T47D (cell line): ENCODE measurements around the gene NANS.

Experiments
- DNase-seq, 2 experiments: peaks; one replicate each; pipeline versions ENCODE4 v3.0.0 to v3.0.0-alpha.2; 2011 to 2012; ENCODE audit warnings: low read depth in 1 of 2, low spot score in 1 of 2
- JUND ChIP-seq: IDR thresholded peaks from 2 replicates; pipeline ENCODE4 v1.6.1; 2012; ENCODE audit warnings: low read depth
- in situ Hi-C: cut with HindIII; loops from 2 replicates; pipeline ENCODE4 v1.10.0; 2016; ENCODE audit warnings: low sequenced_read_pairs, low pct_unique_long_range_greater_than_20kb

NANS gene

DNA sequence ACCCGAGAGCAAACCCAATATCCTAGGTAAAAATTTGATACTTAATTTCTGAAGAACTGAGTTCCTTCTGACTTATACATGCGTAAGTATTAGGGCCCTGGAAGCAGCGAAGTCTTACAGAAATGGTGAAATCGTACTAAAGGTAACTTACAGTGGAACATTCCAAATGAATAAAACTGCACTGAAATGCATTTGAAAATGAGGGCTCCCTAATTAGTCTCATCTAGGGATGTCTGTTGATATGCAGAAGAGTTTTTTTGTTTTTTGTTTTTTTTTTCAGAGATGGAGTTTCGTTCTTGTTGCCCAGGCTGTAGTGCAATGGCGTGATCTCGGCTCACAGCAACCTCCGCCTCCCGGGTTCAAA, 10.4 kb upstream of the NANS start:
- in situ Hi-C loops = no loop called here
- DNase-seq = no peak
- TF ChIP-seq JUND = no peak

DNA sequence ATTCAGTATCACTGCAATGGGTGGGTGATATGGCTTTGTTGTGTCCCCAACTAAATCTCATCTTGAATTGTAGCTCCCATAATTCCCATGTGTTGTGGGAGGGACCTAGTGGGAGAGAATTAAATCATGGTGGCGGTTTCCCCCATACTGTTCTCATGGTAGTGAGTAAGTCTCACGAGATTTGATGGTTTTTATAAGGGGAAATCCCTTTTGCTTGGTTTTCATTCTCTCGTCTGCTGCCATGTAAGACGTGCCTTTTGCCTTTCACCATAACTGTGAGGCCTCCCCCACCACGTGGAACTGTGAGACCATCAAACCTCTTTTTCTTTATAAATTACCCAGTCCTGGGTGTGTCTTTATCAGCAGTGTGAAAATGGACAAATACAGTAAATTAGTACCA, 9.5 kb upstream of the NANS start:
- TF ChIP-seq JUND = no peak
- DNase-seq = no peak
- in situ Hi-C loops = no loop called here

DNA sequence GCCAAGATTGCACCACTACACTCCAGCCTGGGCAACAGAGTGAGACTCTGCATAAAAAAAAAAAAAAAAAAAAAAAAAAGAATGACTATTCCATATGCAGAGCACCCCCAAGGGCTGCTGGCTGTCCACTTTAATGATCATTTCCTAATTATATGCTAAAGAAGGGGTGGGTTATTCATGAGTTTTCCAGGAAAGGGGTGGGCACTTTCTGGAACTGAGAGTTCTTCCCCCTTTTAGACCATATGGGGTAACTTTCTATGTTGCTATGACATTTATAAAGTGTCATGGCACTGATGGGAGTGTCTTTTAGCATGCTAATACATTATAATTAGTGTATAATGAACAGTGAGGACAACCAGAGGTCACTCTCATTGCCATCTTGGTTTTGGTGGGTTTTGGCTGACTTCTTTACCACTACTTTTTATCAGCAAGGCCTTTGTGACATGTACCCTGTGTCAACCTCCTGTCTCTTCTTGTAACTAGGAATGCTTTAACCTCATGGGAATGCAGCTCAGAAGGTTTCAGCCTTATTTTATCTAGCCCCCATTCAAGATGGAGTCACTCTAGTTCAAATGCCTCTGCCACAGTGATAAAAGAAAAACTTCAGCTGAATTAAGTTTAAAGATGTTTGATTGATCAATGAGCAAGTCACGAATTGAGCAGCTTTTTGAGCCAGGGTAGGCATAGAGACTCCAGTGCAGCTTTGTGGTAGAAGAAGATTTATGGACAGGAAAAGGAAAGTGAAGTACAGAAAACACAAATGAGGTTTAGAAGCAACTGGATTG, 7.1 kb upstream of the NANS start:
- in situ Hi-C loops = no loop called here
- TF ChIP-seq JUND = no peak
- DNase-seq = no peak

- no peak for TF ChIP-seq JUND
- in situ Hi-C loops = no loop called here
- DNase-seq = no peak
Measured at GRCh38 chr9:98050351-98050750, 6.2 kb upstream of the NANS start.

DNA sequence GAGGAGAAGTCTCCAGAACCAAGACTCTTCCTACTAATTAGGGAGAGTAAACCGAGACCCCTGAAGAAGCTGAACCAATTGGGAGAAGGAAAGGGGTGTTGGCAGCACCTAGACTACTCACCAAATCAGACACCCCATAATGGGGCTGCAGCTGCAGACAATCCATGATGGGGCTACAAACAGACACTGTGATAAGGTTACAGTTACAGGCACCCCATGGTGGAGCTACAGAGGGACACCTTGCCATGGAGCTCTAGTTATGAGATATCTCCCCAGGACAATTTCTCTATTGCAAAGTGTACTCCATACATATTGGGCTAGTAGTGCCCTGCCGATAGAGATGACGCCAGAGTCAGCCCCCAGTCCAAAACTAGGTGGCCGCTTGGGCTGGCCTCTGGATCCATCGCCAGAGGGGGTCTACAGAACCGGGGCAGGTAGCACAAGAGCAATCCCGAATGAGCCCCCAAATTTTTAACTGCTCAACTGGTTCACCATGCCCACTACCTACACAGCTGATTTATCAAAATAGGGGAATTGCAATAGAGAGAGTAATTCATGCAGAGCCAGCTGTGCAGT, 2.1 kb upstream of the NANS start:
- no peak for DNase-seq
- no peak for TF ChIP-seq JUND
- in situ Hi-C loops = no loop called here

GRCh38 chr9:98057138-98057799, 737 bp downstream of the NANS start:
- no peak for DNase-seq

DNA sequence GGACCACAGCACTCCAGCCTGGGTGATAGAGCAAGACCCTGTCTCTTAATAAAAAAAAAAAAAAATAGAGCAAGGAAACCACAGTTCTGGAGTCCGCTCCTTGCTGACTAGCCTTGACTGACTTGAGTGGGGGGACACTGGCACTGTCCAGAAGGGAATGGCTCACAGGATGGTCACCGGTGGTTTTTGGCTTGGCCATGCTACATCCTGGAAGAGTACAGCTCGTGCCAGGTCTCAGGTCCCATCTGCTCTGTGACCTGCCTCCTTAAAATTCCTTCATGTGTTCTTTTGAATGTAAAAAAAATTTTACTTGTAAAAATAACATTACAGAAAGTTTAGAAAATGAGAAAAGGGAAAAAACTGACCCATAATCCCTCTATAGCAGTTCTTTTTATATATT, 5.6 kb downstream of the NANS start:
- no peak for DNase-seq
- in situ Hi-C loops = no loop called here
- no peak for TF ChIP-seq JUND

More at GRCh38 chr9:98057138-98057799, 737 bp downstream of the NANS start:
- in situ Hi-C loops = no loop called here
- no peak for TF ChIP-seq JUND

DNA sequence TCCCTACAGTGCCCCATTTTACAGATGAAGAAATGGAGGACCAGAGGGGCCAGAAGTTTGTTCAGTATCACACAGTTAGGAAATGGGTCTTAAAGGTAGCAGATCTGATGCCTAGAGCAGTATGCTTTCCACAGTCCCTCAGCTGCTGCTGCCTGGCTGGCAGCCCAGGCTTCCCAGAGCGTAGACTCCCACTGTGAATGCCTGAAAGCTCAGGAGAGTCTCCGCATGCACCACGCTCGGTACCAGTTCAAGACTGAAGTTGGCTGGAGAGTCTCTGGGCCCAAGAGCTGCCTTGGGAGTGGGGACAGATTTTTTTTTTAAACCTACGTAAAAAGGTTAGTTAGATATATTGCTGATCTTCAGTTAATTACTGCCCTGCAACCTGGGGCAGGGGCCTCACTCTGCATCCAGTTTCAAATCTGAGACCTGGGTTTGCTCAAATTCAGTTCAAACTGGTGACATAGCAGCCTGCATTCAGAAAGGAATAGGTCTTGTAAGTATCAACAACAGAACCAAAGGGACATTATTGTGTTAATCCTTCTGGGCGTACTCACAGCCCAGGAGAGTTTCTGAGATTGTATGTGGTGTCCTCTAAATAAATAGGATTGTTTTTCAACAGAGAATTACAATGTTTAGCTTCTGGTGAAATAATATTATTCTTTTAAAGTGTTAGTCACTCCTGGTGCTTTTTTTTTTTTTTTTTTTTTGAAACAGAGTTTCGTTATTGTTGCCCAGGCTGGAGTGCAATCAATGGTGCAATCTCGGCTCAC, 8.3 kb downstream of the NANS start:
- in situ Hi-C loops = no loop called here
- no peak for DNase-seq
- TF ChIP-seq JUND = no peak

- in situ Hi-C loops = no loop called here
- DNase-seq = no peak
- TF ChIP-seq JUND = no peak
Measured at GRCh38 chr9:98066235-98066634, 9.7 kb downstream of the NANS start.

GRCh38 chr9:98067184-98067583, 10.7 kb downstream of the NANS start:
- no peak for DNase-seq
- no peak for TF ChIP-seq JUND
- in situ Hi-C loops = no loop called here

GRCh38 chr9:98069551-98069950, 13.0 kb downstream of the NANS start:
- DNase-seq = no peak
- no peak for TF ChIP-seq JUND
- in situ Hi-C loops = no loop called here

- TF ChIP-seq JUND = no peak
- DNase-seq = no peak
- in situ Hi-C loops = no loop called here
Measured at GRCh38 chr9:98070704-98071103, 14.2 kb downstream of the NANS start.

DNA sequence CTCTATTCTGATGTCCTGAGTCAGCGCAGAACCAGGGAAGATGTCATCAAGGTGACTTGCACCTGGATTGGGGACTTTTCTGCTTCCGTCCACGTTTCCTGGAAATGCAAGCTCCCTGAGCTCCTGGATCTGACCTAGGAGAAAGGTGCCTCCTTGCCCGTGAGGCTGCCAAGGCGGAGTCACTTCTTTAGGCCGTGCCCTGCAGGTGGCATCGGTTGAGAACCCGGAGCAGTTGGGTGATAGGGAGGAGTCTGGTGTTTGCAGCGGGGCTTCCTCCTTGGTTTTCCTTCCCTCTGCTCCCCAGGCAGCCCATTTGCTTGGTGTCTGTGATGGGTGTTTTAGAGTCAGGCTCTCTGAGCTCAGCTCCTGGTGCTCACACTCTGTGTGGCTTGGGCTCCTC, 15.2 kb downstream of the NANS start:
- in situ Hi-C loops = no loop called here
- TF ChIP-seq JUND = no peak
- peak in 1 of 2 experiments; percentile 64 for DNase-seq
